Activated CD8-positive, alpha-beta memory T cell treated with anti-CD3 and anti-CD28 coated beads, Interleukin-2, amount 50 U/mL, for 1 hour (primary cell): ENCODE results near the gene PARD3.

Experiments used
- DNase-seq: peaks from one replicate; pipeline ENCODE4 v3.0.0-alpha.2; 2020; ENCODE audit errors: extremely low read depth

The PARD3 gene

GRCh38 chr10:34343764-34344163 is 471.3 kb downstream of the PARD3 start:
- no peak for DNase-seq

GRCh38 chr10:34341473-34341872 is 473.6 kb downstream of the PARD3 start:
- DNase-seq: no peak

- DNase-seq: no peak
Observed at GRCh38 chr10:34340934-34341333, 474.2 kb downstream of the PARD3 start.

GRCh38 chr10:34339816-34340553 is 475.1 kb downstream of the PARD3 start:
- no peak for DNase-seq

GRCh38 chr10:34337917-34338316 is 477.2 kb downstream of the PARD3 start:
- no peak for DNase-seq

GRCh38 chr10:34335960-34336690 is 479.0 kb downstream of the PARD3 start:
- no peak for DNase-seq

- no peak for DNase-seq
Observed at GRCh38 chr10:34334908-34335307, 480.2 kb downstream of the PARD3 start.

- DNase-seq: no peak
Observed at GRCh38 chr10:34333513-34333912, 481.6 kb downstream of the PARD3 start.

GRCh38 chr10:34327184-34327583 is 487.9 kb downstream of the PARD3 start:
- no peak for DNase-seq

- no peak for DNase-seq
Observed at GRCh38 chr10:34323192-34323591, 491.9 kb downstream of the PARD3 start.

GRCh38 chr10:34320265-34320664 is 494.8 kb downstream of the PARD3 start:
- DNase-seq: no peak

GRCh38 chr10:34319197-34319846 is 495.8 kb downstream of the PARD3 start:
- no peak for DNase-seq

- DNase-seq: no peak
Observed at GRCh38 chr10:34316154-34316553, 498.9 kb downstream of the PARD3 start.

GRCh38 chr10:34314457-34314856 is 500.6 kb downstream of the PARD3 start:
- DNase-seq: no peak

GRCh38 chr10:34313888-34314287 is 501.2 kb downstream of the PARD3 start:
- no peak for DNase-seq

GRCh38 chr10:34313353-34313752 is 501.7 kb downstream of the PARD3 start:
- DNase-seq: no peak

GRCh38 chr10:34311679-34312078 is 503.4 kb downstream of the PARD3 start:
- no peak for DNase-seq

GRCh38 chr10:34310234-34310633 is 504.9 kb downstream of the PARD3 start:
- DNase-seq: no peak

GRCh38 chr10:34305189-34305588 is 509.9 kb downstream of the PARD3 start:
- no peak for DNase-seq

GRCh38 chr10:34303022-34303421 is 512.1 kb downstream of the PARD3 start:
- DNase-seq: no peak

GRCh38 chr10:34299105-34299611 is 515.9 kb downstream of the PARD3 start:
- DNase-seq: no peak

GRCh38 chr10:34298346-34298818 is 516.7 kb downstream of the PARD3 start:
- no peak for DNase-seq
